WTC11 (cell line): ENCODE data around the gene AFF3. TPM values are rescaled to one million over a fixed set of nuclear protein-coding genes. Genes with fewer than 3 reads are reported as not detected.

Source experiments
- ATAC-seq: fragments of 200-7000 bp; cut with Tn5 transposase; 2 replicates; pipeline ENCODE4 v1.10.0; 2021; ENCODE audit warnings: mild to moderate bottlenecking, moderate library complexity
- CTCF ChIA-PET: fragments of 300-600 bp; sonication (Branson Sonifier 250); formaldehyde crosslinking; loops from one replicate; lab custom pipeline; 2021; ENCODE audit warnings: antibody characterized with exemption; lab: Charles Lee
- POLR2A ChIA-PET: fragments of 350-600 bp; sonication (Branson Sonifier 250); formaldehyde crosslinking; loops from one replicate; lab custom pipeline; 2021; ENCODE audit warnings: antibody characterized with exemption; lab: Charles Lee
- DNase-seq: peaks from one replicate; pipeline ENCODE4 v3.0.0; 2021; ENCODE audit warnings: low spot score
- H3K27ac Mint-ChIP-seq: 2 replicates; pipeline ENCODE4 v1.8.0; 2021; ENCODE audit warnings: mixed read lengths
- H3K27me3 Mint-ChIP-seq: 2 replicates; pipeline ENCODE4 v1.8.0; 2021; ENCODE audit warnings: low read depth, mild to moderate bottlenecking, moderate library complexity, mixed read lengths
- H3K36me3 Mint-ChIP-seq: 2 replicates; pipeline ENCODE4 v1.8.0; 2021; ENCODE audit warnings: mixed read lengths
- H3K4me1 Mint-ChIP-seq: 2 replicates; pipeline ENCODE4 v1.8.0; 2022; ENCODE audit warnings: mixed read lengths
- H3K4me3 Mint-ChIP-seq: 2 replicates; pipeline ENCODE4 v1.8.0; 2021; ENCODE audit warnings: mild to moderate bottlenecking, moderate library complexity, mixed read lengths
- H3K9me3 Mint-ChIP-seq: 2 replicates; pipeline ENCODE4 v1.8.0; 2021; ENCODE audit warnings: mixed read lengths
- CREM ChIP-seq: sonication (generic); formaldehyde crosslinking; IDR thresholded peaks from 2 replicates; pipeline ENCODE4 v1.8.1; 2022; ENCODE audit warnings: mild to moderate bottlenecking, missing genetic modification reagents, moderate library complexity
- CTCF ChIP-seq: fragments of 200-600 bp; IDR thresholded peaks from 2 replicates; pipeline ENCODE4 v1.8.0; 2022; ENCODE audit warnings: antibody characterized with exemption
- E2F4 ChIP-seq: sonication (generic); formaldehyde crosslinking; IDR thresholded peaks from 2 replicates; pipeline ENCODE4 v1.8.1; 2022; ENCODE audit warnings: low read depth, mild to moderate bottlenecking, moderate library complexity, missing genetic modification reagents, borderline replicate concordance
- ELF4 ChIP-seq: sonication (generic); formaldehyde crosslinking; IDR thresholded peaks from 2 replicates; pipeline ENCODE4 v1.8.1; 2022; ENCODE audit warnings: low read depth, mild to moderate bottlenecking, moderate library complexity, missing genetic modification reagents
- FOXP1 ChIP-seq: sonication (generic); formaldehyde crosslinking; IDR thresholded peaks from 2 replicates; pipeline ENCODE4 v1.8.0; 2022; ENCODE audit warnings: missing genetic modification reagents, mild to moderate bottlenecking, moderate library complexity, borderline replicate concordance
- JAZF1 ChIP-seq: fragments of 250-450 bp; sonication (Bioruptor Pico); IDR thresholded peaks from 2 replicates; pipeline ENCODE4 v1.9.0; 2021; ENCODE audit warnings: moderate library complexity, mild to moderate bottlenecking, inconsistent platforms
- NFATC4 ChIP-seq: fragments of 250-450 bp; sonication (Bioruptor Pico); IDR thresholded peaks from 2 replicates; pipeline ENCODE4 v1.9.0; 2021; ENCODE audit warnings: mild to moderate bottlenecking
- NFYB ChIP-seq: sonication (generic); formaldehyde crosslinking; conservative IDR thresholded peaks from 2 replicates; pipeline ENCODE4 v1.8.0; 2022; ENCODE audit warnings: low read depth, missing genetic modification reagents
- NR1H2 ChIP-seq: sonication (generic); formaldehyde crosslinking; IDR thresholded peaks from 2 replicates; pipeline ENCODE4 v1.9.0; 2021; ENCODE audit warnings: mild to moderate bottlenecking, moderate library complexity, missing genetic modification reagents
- ZNF121 ChIP-seq: sonication (generic); formaldehyde crosslinking; IDR thresholded peaks from 2 replicates; pipeline ENCODE4 v1.8.0; 2023; ENCODE audit warnings: missing genetic modification reagents
- ZNF396 ChIP-seq: fragments of 250-450 bp; sonication (Bioruptor Pico); IDR thresholded peaks from 2 replicates; pipeline ENCODE4 v1.8.0; 2021; ENCODE audit warnings: mild to moderate bottlenecking, moderate library complexity, borderline replicate concordance
- ZNF416 ChIP-seq: fragments of 250-450 bp; sonication (Bioruptor Pico); IDR thresholded peaks from 2 replicates; pipeline ENCODE4 v1.9.0; 2021; ENCODE audit warnings: mild to moderate bottlenecking, inconsistent platforms
- ZNF512 ChIP-seq: sonication (generic); formaldehyde crosslinking; IDR thresholded peaks from 2 replicates; pipeline ENCODE4 v1.8.1; 2022; ENCODE audit warnings: missing genetic modification reagents, borderline replicate concordance
- total RNA-seq: library from RNA; stranded (reverse); gene quantifications from 3 replicates; pipeline ENCODE4 v1.2.3, GENCODE V29; 2021
- TF ChIP-seq, protein P1 (sequence below): sonication (generic); formaldehyde crosslinking; IDR thresholded peaks from 2 replicates; pipeline ENCODE4 v1.8.0; 2022; ENCODE audit warnings: mild to moderate bottlenecking, missing genetic modification reagents
- TF ChIP-seq, protein P2 (sequence below): sonication (generic); formaldehyde crosslinking; conservative IDR thresholded peaks from 2 replicates; pipeline ENCODE4 v1.8.1; 2023; ENCODE audit warnings: mild to moderate bottlenecking, low read depth, missing genetic modification reagents, moderate library complexity
- TF ChIP-seq, protein P3 (sequence below): sonication (generic); formaldehyde crosslinking; IDR thresholded peaks from 2 replicates; pipeline ENCODE4 v1.8.1; 2023; ENCODE audit warnings: mild to moderate bottlenecking, missing genetic modification reagents, moderate library complexity
- TF ChIP-seq, protein P4 (sequence below): fragments of 250-450 bp; sonication (Bioruptor Pico); IDR thresholded peaks from 2 replicates; pipeline ENCODE4 v1.9.0; 2021; ENCODE audit warnings: moderate library complexity, mild to moderate bottlenecking, inconsistent platforms, borderline replicate concordance
- TF ChIP-seq, protein P5 (sequence below): fragments of 250-450 bp; sonication (Bioruptor Pico); IDR thresholded peaks from 2 replicates; pipeline ENCODE4 v1.9.0; 2021; ENCODE audit warnings: mild to moderate bottlenecking, borderline replicate concordance
- TF ChIP-seq, protein P6 (sequence below): sonication (generic); formaldehyde crosslinking; IDR thresholded peaks from 2 replicates; pipeline ENCODE4 v1.8.1; 2022; ENCODE audit warnings: low read depth, missing genetic modification reagents, borderline replicate concordance

AFF3 gene
- total RNA-seq, 1 experiment from 2014 or later: 1.2 TPM

DNA sequence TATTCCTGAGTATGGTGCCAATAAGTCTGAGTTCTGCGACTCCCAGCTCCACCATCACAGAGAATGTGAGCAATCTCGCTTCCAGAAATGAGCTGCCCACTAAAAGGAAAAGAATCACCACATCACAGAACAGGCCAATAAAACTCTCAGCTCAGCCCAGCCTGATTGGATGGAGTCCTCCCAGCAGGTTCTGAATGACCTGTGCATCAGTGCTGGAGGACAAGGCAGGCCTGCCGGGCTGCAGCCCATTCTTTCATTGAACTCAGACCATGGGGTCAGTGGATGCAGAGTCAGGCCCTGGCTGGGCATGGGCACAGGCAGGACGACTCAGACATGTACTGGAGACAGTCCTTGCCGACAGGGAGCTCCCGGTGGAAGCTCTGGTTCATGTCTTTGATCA lies 519.9 kb downstream of the AFF3 start:
- no peak for ATAC-seq
- H3K4me1 Mint-ChIP-seq: 0 out of 2 replicates have a peak, but pooled peaks cover 4% of the 10 kb centered on the region
- H3K27me3 Mint-ChIP-seq: no peaks in the 10 kb centered on the region

More for the DNA sequence above, 519.9 kb downstream of the AFF3 start:
- Mint-ChIP-seq H3K36me3 (no peaks in the 10 kb centered on the region), H3K4me3 (no peak overlapping the region), H3K27ac (no peak overlapping the region), H3K9me3 (no peaks in the 10 kb centered on the region; the same call in 1 of the 2 replicates)
- ChIA-PET POLR2A (no interaction called here), CTCF (interaction anchor here (0.7 to 1.5 kb wide), 2 partner anchors 63 to 640 kb away, joined by 3 read pairs; no protein-coding TSS in a partner anchor)
- no peak for DNase-seq
- TF ChIP-seq JAZF1 (no peak), ZNF416 (CRISPR knock-in tag) (no peak), NFYB (no peak), ZNF512 (CRISPR knock-in tag) (no peak), ELF4 (no peak), FOXP1 (no peak), ZNF396 (CRISPR knock-in tag) (no peak), NFATC4 (CRISPR knock-in tag) (no peak), ZNF121 (no peak), CREM (no peak), E2F4 (CRISPR knock-in tag) (no peak), CTCF (no peak), NR1H2 (CRISPR knock-in tag) (no peak)
- TF ChIP-seq, protein P1, sequence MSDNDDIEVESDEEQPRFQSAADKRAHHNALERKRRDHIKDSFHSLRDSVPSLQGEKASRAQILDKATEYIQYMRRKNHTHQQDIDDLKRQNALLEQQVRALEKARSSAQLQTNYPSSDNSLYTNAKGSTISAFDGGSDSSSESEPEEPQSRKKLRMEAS (CRISPR knock-in tag): no peak
- TF ChIP-seq, protein P2, sequence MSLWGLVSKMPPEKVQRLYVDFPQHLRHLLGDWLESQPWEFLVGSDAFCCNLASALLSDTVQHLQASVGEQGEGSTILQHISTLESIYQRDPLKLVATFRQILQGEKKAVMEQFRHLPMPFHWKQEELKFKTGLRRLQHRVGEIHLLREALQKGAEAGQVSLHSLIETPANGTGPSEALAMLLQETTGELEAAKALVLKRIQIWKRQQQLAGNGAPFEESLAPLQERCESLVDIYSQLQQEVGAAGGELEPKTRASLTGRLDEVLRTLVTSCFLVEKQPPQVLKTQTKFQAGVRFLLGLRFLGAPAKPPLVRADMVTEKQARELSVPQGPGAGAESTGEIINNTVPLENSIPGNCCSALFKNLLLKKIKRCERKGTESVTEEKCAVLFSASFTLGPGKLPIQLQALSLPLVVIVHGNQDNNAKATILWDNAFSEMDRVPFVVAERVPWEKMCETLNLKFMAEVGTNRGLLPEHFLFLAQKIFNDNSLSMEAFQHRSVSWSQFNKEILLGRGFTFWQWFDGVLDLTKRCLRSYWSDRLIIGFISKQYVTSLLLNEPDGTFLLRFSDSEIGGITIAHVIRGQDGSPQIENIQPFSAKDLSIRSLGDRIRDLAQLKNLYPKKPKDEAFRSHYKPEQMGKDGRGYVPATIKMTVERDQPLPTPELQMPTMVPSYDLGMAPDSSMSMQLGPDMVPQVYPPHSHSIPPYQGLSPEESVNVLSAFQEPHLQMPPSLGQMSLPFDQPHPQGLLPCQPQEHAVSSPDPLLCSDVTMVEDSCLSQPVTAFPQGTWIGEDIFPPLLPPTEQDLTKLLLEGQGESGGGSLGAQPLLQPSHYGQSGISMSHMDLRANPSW (CRISPR knock-in tag): no peak
- TF ChIP-seq, protein P3, sequence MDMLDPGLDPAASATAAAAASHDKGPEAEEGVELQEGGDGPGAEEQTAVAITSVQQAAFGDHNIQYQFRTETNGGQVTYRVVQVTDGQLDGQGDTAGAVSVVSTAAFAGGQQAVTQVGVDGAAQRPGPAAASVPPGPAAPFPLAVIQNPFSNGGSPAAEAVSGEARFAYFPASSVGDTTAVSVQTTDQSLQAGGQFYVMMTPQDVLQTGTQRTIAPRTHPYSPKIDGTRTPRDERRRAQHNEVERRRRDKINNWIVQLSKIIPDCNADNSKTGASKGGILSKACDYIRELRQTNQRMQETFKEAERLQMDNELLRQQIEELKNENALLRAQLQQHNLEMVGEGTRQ (CRISPR knock-in tag): no peak
- TF ChIP-seq, protein P4, sequence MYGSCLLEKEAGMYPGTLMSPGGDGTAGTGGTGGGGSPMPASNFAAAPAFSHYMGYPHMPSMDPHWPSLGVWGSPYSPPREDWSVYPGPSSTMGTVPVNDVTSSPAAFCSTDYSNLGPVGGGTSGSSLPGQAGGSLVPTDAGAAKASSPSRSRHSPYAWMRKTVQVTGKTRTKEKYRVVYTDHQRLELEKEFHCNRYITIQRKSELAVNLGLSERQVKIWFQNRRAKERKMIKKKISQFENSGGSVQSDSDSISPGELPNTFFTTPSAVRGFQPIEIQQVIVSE (CRISPR knock-in tag): no peak
- TF ChIP-seq, protein P5, sequence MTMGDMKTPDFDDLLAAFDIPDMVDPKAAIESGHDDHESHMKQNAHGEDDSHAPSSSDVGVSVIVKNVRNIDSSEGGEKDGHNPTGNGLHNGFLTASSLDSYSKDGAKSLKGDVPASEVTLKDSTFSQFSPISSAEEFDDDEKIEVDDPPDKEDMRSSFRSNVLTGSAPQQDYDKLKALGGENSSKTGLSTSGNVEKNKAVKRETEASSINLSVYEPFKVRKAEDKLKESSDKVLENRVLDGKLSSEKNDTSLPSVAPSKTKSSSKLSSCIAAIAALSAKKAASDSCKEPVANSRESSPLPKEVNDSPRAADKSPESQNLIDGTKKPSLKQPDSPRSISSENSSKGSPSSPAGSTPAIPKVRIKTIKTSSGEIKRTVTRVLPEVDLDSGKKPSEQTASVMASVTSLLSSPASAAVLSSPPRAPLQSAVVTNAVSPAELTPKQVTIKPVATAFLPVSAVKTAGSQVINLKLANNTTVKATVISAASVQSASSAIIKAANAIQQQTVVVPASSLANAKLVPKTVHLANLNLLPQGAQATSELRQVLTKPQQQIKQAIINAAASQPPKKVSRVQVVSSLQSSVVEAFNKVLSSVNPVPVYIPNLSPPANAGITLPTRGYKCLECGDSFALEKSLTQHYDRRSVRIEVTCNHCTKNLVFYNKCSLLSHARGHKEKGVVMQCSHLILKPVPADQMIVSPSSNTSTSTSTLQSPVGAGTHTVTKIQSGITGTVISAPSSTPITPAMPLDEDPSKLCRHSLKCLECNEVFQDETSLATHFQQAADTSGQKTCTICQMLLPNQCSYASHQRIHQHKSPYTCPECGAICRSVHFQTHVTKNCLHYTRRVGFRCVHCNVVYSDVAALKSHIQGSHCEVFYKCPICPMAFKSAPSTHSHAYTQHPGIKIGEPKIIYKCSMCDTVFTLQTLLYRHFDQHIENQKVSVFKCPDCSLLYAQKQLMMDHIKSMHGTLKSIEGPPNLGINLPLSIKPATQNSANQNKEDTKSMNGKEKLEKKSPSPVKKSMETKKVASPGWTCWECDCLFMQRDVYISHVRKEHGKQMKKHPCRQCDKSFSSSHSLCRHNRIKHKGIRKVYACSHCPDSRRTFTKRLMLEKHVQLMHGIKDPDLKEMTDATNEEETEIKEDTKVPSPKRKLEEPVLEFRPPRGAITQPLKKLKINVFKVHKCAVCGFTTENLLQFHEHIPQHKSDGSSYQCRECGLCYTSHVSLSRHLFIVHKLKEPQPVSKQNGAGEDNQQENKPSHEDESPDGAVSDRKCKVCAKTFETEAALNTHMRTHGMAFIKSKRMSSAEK (CRISPR knock-in tag): no peak
- TF ChIP-seq, protein P6, sequence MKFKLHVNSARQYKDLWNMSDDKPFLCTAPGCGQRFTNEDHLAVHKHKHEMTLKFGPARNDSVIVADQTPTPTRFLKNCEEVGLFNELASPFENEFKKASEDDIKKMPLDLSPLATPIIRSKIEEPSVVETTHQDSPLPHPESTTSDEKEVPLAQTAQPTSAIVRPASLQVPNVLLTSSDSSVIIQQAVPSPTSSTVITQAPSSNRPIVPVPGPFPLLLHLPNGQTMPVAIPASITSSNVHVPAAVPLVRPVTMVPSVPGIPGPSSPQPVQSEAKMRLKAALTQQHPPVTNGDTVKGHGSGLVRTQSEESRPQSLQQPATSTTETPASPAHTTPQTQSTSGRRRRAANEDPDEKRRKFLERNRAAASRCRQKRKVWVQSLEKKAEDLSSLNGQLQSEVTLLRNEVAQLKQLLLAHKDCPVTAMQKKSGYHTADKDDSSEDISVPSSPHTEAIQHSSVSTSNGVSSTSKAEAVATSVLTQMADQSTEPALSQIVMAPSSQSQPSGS (CRISPR knock-in tag): no peak
